RWPE1 (cell line): ENCODE data around the gene TBCK.

Experiments
- CTCF ChIA-PET: fragments of 350-600 bp; sonication (Branson Sonifier 250); formaldehyde crosslinking; extraction: SDS; loops from one replicate; lab custom pipeline; 2021; lab: Yijun Ruan, JAX
- POLR2A ChIA-PET: fragments of 400-600 bp; formaldehyde crosslinking; extraction: SDS; loops from one replicate; lab custom pipeline; 2020; ENCODE audit warnings: antibody characterized with exemption; ENCODE audit not compliant: low non-redundant PET; lab: Yijun Ruan, JAX
- DNase-seq: peaks from one replicate; pipeline ENCODE4 v3.0.0; 2012; ENCODE audit warnings: low spot score
- H3K27ac ChIP-seq: fragments of 450-650 bp; 2 replicates; pipeline ENCODE4 v1.5.1; 2017
- TF ChIP-seq, protein P1 (sequence below): fragments of 450-650 bp; conservative IDR thresholded peaks from 2 replicates; pipeline ENCODE4 v1.5.1; 2017; ENCODE audit warnings: low read depth, mild to moderate bottlenecking

Gene TBCK

DNA sequence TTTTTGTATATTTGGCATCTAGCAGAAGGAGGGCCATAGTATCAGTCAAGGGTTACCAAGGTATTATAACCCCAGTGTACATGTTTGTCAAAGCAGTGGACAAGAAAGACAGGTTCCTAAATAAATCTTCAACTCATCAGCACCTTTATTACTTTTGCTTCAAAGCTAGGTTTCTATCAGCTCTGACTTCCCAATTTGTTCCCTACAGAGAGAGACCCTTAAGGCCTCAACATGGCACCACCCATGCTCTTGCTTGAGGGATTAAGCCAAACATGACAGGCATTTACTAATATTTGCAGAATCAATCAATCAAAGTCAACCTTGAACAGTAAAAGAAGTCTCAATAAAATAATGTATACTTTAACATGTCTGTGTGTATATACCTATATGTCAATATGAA, 9.4 kb downstream of the TBCK start:
- ChIA-PET POLR2A (no interaction called here), CTCF (no interaction called here)
- TF ChIP-seq, protein P1, sequence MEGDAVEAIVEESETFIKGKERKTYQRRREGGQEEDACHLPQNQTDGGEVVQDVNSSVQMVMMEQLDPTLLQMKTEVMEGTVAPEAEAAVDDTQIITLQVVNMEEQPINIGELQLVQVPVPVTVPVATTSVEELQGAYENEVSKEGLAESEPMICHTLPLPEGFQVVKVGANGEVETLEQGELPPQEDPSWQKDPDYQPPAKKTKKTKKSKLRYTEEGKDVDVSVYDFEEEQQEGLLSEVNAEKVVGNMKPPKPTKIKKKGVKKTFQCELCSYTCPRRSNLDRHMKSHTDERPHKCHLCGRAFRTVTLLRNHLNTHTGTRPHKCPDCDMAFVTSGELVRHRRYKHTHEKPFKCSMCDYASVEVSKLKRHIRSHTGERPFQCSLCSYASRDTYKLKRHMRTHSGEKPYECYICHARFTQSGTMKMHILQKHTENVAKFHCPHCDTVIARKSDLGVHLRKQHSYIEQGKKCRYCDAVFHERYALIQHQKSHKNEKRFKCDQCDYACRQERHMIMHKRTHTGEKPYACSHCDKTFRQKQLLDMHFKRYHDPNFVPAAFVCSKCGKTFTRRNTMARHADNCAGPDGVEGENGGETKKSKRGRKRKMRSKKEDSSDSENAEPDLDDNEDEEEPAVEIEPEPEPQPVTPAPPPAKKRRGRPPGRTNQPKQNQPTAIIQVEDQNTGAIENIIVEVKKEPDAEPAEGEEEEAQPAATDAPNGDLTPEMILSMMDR = no peak
- H3K27ac ChIP-seq = no peak overlapping the region
- DNase-seq = no peak

DNA sequence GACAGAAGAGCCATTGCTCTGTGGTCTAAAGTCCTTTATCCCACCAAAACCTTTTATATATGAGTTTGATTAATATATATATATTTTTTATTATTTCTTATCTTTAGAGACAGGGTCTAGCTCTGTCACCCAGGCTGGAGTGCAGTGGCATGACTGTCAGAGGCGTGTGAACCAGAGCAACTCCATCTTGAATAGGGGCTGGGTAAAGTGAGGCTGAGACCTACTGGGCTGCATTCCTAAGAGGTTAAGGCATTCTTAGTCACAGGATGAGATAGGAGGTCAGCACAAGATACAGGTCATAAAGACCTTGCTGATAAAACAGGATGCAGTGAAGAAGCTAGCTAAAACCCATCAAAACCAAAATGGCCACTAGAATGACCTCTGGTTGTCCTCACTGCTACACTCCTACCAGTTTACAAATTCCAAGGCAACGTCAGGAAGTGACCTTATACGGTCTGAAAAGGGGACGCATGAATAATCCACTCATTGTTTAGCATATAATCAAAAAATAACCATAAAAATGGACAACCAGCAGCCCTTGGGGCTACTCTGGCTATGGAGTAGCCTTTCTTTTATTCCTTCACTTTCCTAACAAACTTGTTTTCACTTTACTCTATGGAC, 10.5 kb downstream of the TBCK start:
- POLR2A ChIA-PET = no interaction called here
- no peak overlapping the region for H3K27ac ChIP-seq
- TF ChIP-seq, protein P1 = no peak
- CTCF ChIA-PET = interaction anchor here (1.3 kb wide), 1 partner anchor 40 kb away, joined by 3 read pairs; no protein-coding TSS in a partner anchor
- DNase-seq = no peak

DNA sequence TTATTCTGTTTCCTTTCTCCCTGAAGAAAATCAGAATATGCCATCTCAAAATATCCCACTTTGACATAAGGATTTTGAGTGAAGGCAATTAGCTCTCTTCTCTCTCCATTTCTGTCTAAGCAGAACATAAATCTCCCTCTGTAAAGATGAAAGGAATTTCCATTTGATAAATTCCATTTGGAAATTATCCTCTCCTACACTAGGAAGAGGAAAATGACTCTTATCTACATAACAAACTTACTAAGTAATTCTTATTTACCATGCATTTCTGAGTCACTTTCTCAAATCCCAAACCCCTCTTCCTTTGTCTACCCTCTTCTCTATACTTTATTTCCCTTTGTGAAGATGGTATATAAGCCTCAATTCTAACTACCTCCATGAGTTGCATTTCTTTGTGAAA, 11.4 kb downstream of the TBCK start:
- TF ChIP-seq, protein P1 = no peak
- ChIA-PET CTCF (interaction anchor here (0.6 to 1.3 kb wide), 2 partner anchors 39 to 404 kb away, joined by 3 read pairs; no protein-coding TSS in a partner anchor), POLR2A (no interaction called here)
- H3K27ac ChIP-seq = no peak overlapping the region
- no peak for DNase-seq

DNA sequence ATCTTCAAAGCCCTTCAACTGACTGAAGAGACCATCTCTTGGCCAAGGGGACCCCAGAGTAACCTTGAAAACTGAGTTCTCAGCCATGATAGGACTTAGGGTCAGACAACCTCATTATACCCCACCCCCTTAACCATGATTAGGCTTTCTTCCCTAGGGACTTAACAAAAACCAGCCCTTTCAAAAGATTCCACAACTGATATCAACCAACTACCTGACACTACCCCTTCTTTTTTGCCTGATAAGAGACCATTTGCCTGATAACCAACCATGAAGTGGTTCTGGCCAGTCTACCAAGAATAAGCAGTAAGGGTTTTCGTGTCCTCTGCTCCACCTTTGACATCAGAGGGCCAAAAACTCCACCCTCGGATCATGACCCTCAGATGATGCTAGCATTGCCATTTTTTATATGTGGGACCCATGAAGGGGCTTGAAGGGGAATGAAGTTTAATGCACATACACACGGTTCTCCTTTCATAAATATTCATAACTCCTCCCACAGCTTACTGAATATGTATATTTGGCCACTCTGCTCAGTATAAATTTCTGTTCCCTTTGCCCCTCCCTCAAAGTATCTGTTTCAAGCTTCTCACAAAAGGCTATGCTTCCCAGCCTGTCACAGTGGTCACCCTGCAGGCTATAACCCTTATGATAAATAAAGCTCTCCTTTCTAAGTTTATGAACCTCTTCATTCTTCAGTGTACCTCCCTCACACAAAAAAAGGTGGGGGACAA, 12.3 kb downstream of the TBCK start:
- H3K27ac ChIP-seq = no peak overlapping the region
- CTCF ChIA-PET = interaction anchor here (0.6 kb wide), 2 partner anchors 11 to 1261 kb away, joined by 3 read pairs; no protein-coding TSS in a partner anchor
- DNase-seq = no peak
- POLR2A ChIA-PET = no interaction called here
- TF ChIP-seq, protein P1 = no peak

DNA sequence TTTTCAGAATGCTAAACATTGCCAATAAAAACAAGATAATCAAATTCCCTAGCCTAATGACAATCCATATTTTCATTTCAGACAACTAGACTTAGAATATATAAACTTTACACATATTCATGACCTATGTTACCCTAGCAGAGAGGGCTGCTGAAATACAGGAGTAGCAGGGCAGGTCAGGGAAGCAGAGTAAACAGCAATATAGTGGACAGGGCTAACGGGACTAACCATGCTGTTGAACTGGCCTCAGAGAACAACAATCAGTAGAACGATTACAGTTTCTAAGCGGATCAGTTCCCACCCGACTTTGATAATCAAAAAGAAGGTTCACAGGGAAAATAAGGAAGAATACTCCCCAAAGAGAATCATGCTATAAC, 14.0 kb downstream of the TBCK start:
- ChIA-PET POLR2A (no interaction called here), CTCF (no interaction called here)
- TF ChIP-seq, protein P1 = no peak
- no peak for DNase-seq
- no peak overlapping the region for H3K27ac ChIP-seq

DNA sequence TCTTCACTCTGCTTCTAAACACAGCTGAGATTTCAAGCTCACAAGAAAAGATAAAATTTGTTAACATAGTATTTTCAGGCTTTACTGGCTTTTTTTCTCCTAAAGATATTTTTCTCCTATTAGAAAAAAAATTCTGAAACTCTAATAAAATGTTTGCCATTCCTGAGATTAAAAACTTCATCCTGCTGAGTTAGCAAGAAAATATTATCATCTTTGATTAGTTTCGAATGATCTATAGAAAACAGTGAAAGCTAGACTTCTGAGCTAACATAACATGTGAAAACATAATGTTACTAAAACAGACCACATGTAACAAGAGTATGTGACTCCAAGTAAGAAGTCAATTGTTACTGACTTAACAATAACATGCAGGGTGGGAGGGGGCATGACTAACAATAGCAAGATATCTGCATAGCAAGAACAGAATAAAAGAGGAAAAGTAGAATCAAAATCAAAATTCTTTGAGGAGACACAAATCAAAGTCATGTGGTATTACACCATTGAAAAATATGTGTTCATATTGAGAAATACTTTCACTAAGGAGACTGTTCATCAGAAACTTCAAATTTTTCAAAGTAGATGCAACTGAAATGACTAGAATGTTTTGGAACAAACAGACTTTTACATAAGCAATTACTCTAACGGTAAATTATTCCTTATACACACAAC, 14.5 kb downstream of the TBCK start:
- CTCF ChIA-PET = interaction anchor here (1.0 kb wide), 1 partner anchor 9 kb away, joined by 4 read pairs; no protein-coding TSS in a partner anchor
- TF ChIP-seq, protein P1 = no peak
- POLR2A ChIA-PET = no interaction called here
- DNase-seq = no peak
- no peak overlapping the region for H3K27ac ChIP-seq
